Panc1 (cell line): ENCODE results near the gene RAD51C.

ENCODE experiments used
- CTCF ChIP-seq: fragments of 450-650 bp; IDR thresholded peaks from 2 replicates; pipeline ENCODE4 v1.5.1; 2017; ENCODE audit warnings: mild to moderate bottlenecking
- REST ChIP-seq, 2 experiments: IDR thresholded peaks; 2 replicates each; pipeline ENCODE4 v1.6.1; 2011 to 2012; ENCODE audit warnings: low read depth in 2 of 2, control low read depth in 1 of 2, low read length in 1 of 2, mild to moderate bottlenecking in 1 of 2, moderate library complexity in 1 of 2; ENCODE audit not compliant: insufficient read depth in 1 of 2

GRCh38 chr17:58671969-58672368 lies 20.4 kb upstream of the RAD51C start:
- TF ChIP-seq CTCF (no peak), REST (IDR thresholded peaks at IDR 0.05; ENCODE audit: insufficient read depth in 1 of 2, low read depth in 2 of 2, low read length in 1 of 2) (no peak)
